Thyroid gland (tissue), 4 donors: ENCODE measurements around the gene PHACTR1. TPM values are rescaled to one million over a fixed set of nuclear protein-coding genes. Genes with fewer than 3 reads are reported as not detected.

Experiments
- DNase-seq, 2 donors: peaks; one replicate each; pipeline ENCODE4 v3.0.0-alpha.2; 2019
- H3K27ac ChIP-seq, 3 donors: fragments of 200-600 bp; sonication (generic); 1 replicate in 2 of 3; 2 replicates in 1 of 3; pipeline ENCODE4 v1.5.1; 2016 to 2019; ENCODE audit warnings: mild to moderate bottlenecking in 1 of 3, moderate library complexity in 1 of 3
- H3K27me3 ChIP-seq: fragments of 200-600 bp; sonication (generic); one replicate; pipeline ENCODE4 v1.5.1; 2019
- H3K36me3 ChIP-seq, 2 donors: fragments of 200-600 bp; sonication (generic); one replicate each; pipeline ENCODE4 v1.5.1; 2016 to 2019
- H3K4me1 ChIP-seq, 2 donors: fragments of 200-600 bp; sonication (generic); one replicate each; pipeline ENCODE4 v1.5.1; 2017 to 2019
- H3K4me3 ChIP-seq, 3 donors: fragments of 200-600 bp; sonication (generic); replicated peaks in 1 of 3; 1 replicate in 2 of 3; 2 replicates in 1 of 3; pipeline ENCODE4 v1.5.1; 2016; ENCODE audit warnings: mild to moderate bottlenecking in 1 of 3
- H3K9me3 ChIP-seq: fragments of 200-600 bp; sonication (generic); one replicate; pipeline ENCODE4 v1.5.1; 2017
- POLR2A ChIP-seq, 2 donors: fragments of 450-650 bp; IDR thresholded peaks; one replicate each; pipeline ENCODE4 v1.6.1; 2017; ENCODE audit warnings: antibody characterized with exemption in 2 of 2, mild to moderate bottlenecking in 2 of 2, moderate library complexity in 1 of 2
- WGBS, 2 donors: methylation state at CpG; one replicate each; pipeline ENCODE4 v1.1.5; 2017; 5-methylcytosine and 5-hydroxymethylcytosine counted together
- intact Hi-C: fragments of 100-400 bp; cut with DNase I; formaldehyde crosslinking; loops from one replicate; pipeline ENCODE4 v1.15.1; 2023
- total RNA-seq, 4 donors: library from RNA; depleted of rRNA; stranded (reverse); fragments of >200 nt; gene quantifications; one replicate each; pipeline ENCODE4 v1.2.3, GENCODE V29; 2016
- TF ChIP-seq, protein P1 (sequence below), 6 experiments: fragments of 200-600 bp in 3 of 6; fragments of 450-650 bp in 3 of 6; sonication (generic) in 3 of 6; IDR thresholded peaks; one replicate each; pipeline ENCODE4 v1.5.1; 2016 to 2019; ENCODE audit warnings: antibody characterized with exemption in 6 of 6, mild to moderate bottlenecking in 2 of 6, inconsistent platforms in 1 of 6, moderate library complexity in 1 of 6

PHACTR1 gene
- total RNA-seq, 4 donors from 2014 or later, result 2.9 to 8.6 (median 4.4) TPM

DNA sequence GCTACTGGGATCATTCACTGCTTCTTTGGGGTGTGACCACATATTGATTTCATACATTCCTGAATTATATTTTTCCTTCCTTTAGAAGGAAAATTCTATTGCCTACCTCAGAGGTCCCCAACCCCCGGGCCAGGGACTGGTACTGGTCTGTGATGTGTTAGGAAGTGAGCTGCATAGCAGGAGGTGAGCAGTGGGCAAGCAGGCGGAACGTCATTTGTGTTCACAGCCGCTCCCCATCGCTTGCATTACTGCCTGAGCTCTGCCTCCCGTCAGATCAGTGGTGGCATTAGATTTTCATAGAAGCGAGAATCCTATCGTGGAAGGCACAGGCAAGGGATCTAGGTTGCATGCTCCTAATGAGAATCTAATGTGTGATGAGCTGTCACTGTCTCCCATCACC is 107.3 kb downstream of the PHACTR1 start:
- no peak for TF ChIP-seq POLR2A (IDR thresholded peaks at IDR 0.05)
- TF ChIP-seq, protein P1, sequence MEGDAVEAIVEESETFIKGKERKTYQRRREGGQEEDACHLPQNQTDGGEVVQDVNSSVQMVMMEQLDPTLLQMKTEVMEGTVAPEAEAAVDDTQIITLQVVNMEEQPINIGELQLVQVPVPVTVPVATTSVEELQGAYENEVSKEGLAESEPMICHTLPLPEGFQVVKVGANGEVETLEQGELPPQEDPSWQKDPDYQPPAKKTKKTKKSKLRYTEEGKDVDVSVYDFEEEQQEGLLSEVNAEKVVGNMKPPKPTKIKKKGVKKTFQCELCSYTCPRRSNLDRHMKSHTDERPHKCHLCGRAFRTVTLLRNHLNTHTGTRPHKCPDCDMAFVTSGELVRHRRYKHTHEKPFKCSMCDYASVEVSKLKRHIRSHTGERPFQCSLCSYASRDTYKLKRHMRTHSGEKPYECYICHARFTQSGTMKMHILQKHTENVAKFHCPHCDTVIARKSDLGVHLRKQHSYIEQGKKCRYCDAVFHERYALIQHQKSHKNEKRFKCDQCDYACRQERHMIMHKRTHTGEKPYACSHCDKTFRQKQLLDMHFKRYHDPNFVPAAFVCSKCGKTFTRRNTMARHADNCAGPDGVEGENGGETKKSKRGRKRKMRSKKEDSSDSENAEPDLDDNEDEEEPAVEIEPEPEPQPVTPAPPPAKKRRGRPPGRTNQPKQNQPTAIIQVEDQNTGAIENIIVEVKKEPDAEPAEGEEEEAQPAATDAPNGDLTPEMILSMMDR (IDR thresholded peaks at IDR 0.05), result no peak
- H3K27ac ChIP-seq, result no peak overlapping the region
- no peaks in the 10 kb centered on the region for H3K4me1 ChIP-seq
- intact Hi-C loops, result no loop called here
- H3K36me3 ChIP-seq, result no peaks in the 10 kb centered on the region
- no peaks in the 10 kb centered on the region for H3K27me3 ChIP-seq
- no peaks in the 10 kb centered on the region for H3K9me3 ChIP-seq
- WGBS, 2 donors, result 71 to 78% methylated on average over 8 of the region's 8 CpGs
- DNase-seq, result no peak
- no peak overlapping the region for H3K4me3 ChIP-seq

DNA sequence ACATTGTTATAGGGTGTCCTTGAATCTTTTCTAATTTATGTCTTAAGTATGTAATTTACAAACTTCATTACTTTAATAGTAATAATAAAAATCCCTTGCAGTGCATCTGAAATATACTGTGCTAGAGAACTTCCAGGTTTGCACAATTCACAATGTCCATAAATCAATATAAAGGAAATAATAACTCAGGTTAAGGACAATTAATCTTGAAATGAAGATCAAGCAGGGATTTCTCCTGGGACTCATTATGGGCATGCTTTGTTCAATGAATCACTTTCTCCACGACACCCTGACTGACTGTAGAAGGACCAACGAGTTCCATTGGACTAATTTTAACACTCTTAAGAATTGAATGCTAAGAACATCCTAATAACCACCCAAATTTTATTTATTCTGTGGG is 110.0 kb downstream of the PHACTR1 start:
- intact Hi-C loops, result no loop called here
- WGBS, 2 donors, result 66 to 68% methylated on average over 2 of the region's 2 CpGs
- no peaks in the 10 kb centered on the region for H3K27me3 ChIP-seq
- no peak for TF ChIP-seq POLR2A (IDR thresholded peaks at IDR 0.05)
- TF ChIP-seq, protein P1 (IDR thresholded peaks at IDR 0.05), result no peak
- H3K27ac ChIP-seq, result no peak overlapping the region
- no peaks in the 10 kb centered on the region for H3K4me1 ChIP-seq
- no peak for DNase-seq
- no peaks in the 10 kb centered on the region for H3K9me3 ChIP-seq
- H3K36me3 ChIP-seq, result no peaks in the 10 kb centered on the region
- no peak overlapping the region for H3K4me3 ChIP-seq

DNA sequence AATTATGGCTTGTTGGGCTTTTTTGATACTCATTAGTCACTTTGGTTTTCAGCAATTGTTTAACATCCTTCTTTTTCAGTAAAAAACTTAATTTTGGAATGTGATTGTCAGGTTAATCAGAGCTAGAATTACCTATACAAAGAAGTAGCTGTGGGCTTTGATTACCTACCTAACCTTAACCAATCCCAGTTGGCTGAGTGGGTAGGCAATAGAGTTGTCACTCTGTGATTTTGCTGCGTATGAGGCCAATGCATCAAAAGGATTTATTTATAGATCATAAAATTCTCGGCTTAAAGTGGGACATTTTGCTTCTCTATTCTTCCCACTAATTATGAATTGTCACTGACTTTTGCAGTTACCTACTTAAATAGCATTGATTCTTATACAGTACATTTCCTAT is 111.4 kb downstream of the PHACTR1 start:
- H3K36me3 ChIP-seq, result no peaks in the 10 kb centered on the region
- no peak for DNase-seq
- no peak overlapping the region for H3K27ac ChIP-seq
- H3K9me3 ChIP-seq, result no peaks in the 10 kb centered on the region
- TF ChIP-seq, protein P1 (IDR thresholded peaks at IDR 0.05), result no peak
- intact Hi-C loops, result no loop called here
- H3K4me3 ChIP-seq, result no peak overlapping the region
- 92 to 96% methylated on average over 2 of the region's 2 CpGs for WGBS, 2 donors
- no peaks in the 10 kb centered on the region for H3K4me1 ChIP-seq
- H3K27me3 ChIP-seq, result no peaks in the 10 kb centered on the region

DNA sequence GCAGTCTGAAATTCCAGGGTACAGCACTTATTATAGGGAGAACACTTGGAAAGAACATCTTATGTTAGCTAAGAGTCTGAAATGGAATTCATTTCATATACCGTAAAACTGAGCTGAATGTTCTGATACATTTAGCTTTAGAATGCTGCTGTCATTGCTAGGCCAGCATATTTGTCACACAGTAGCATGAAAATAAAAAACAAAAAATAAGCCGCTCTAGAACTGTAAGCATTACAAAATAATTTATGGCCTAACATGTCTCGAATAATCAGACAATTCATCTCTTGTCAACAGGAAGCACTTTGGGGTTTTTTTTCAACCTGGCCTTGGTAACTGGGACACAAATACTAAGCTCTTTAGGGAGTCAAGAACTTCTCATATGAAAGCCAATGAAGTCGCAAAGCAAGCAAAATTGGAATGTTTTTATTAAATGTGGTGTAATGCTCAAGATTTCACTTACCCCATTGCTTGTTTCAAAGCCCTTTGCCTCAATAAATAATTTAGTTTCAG is 115.7 kb downstream of the PHACTR1 start:
- intact Hi-C loops, result no loop called here
- WGBS, 2 donors, result 77 to 79% methylated on average over 4 of the region's 4 CpGs
- H3K27me3 ChIP-seq, result no peaks in the 10 kb centered on the region
- no peak for DNase-seq
- no peak overlapping the region for H3K4me3 ChIP-seq
- H3K36me3 ChIP-seq, result no peaks in the 10 kb centered on the region
- H3K4me1 ChIP-seq, result no peaks in the 10 kb centered on the region
- TF ChIP-seq POLR2A (IDR thresholded peaks at IDR 0.05), result no peak
- TF ChIP-seq, protein P1 (IDR thresholded peaks at IDR 0.05), result no peak
- no peak overlapping the region for H3K27ac ChIP-seq
- H3K9me3 ChIP-seq, result no peaks in the 10 kb centered on the region

DNA sequence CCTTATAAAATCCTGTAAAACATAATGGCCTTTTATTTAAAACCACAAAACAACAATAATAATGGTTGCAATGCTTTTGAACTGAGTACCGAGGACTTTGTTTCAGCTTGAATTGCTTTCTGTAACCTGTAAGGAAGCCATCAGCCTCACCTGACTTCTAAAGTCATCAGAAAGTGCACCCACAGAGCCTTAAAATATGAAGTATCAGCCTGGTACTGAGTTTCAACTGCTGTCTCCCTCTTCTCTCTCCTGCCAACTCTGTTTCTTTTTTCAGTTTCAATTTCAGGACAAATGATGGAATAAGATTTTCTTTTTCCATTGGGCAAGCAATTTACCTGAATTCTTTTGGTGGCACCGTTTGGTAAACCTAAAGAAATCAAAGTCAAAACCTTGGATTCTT is 119.4 kb downstream of the PHACTR1 start:
- intact Hi-C loops, result no loop called here
- no peak overlapping the region for H3K4me3 ChIP-seq
- no peaks in the 10 kb centered on the region for H3K27me3 ChIP-seq
- H3K4me1 ChIP-seq, result no peaks in the 10 kb centered on the region
- H3K27ac ChIP-seq, result no peak overlapping the region
- DNase-seq, result no peak
- no peaks in the 10 kb centered on the region for H3K9me3 ChIP-seq
- no peak for TF ChIP-seq POLR2A (IDR thresholded peaks at IDR 0.05)
- TF ChIP-seq, protein P1 (IDR thresholded peaks at IDR 0.05), result no peak
- no peaks in the 10 kb centered on the region for H3K36me3 ChIP-seq
- WGBS, 2 donors, result 79 to 81% methylated on average over 2 of the region's 2 CpGs
